H1 (cell line): ENCODE data around the gene DPEP2NB. TPM values are rescaled to one million over a fixed set of nuclear protein-coding genes. Genes with fewer than 3 reads are reported as not detected.
A peak's percentile ranks its signal among the peaks of the same experiment; 100 is the strongest.

ENCODE experiments used
- CTCF ChIA-PET: fragments of 300-600 bp; sonication (Branson Sonifier 250); formaldehyde crosslinking; loops from one replicate; lab custom pipeline; 2021; ENCODE audit not compliant: partially characterized antibody; lab: Charles Lee
- POLR2A ChIA-PET: fragments of 300-600 bp; sonication (Branson Sonifier 250); formaldehyde crosslinking; loops from one replicate; lab custom pipeline; 2021; ENCODE audit warnings: inconsistent platforms; ENCODE audit not compliant: partially characterized antibody; lab: Charles Lee
- DNase-seq, 2 experiments: peaks; one replicate each; pipeline versions ENCODE4 v3.0.0 to v3.0.0-alpha.2; 2010 to 2022; ENCODE audit warnings: low spot score in 2 of 2, low read depth in 1 of 2, mixed read lengths in 1 of 2
- FAIRE-seq: peaks from 2 replicates; lab custom pipeline; 2011; peaks lifted over from hg19 to GRCh38; lab: Jason Lieb, UNC
- H2AFZ ChIP-seq: 2 replicates; pipeline ENCODE4 v1.8.1; 2012; ENCODE audit warnings: low read length, inconsistent platforms
- H2AK5ac ChIP-seq: 2 replicates; pipeline ENCODE4 v1.6.1; 2013; ENCODE audit warnings: low read depth, low read length
- H2BK120ac ChIP-seq: replicated peaks from 2 replicates; pipeline ENCODE3; 2013; ENCODE audit warnings: low read depth, low read length, inconsistent platforms
- H2BK12ac ChIP-seq: 2 replicates; pipeline ENCODE4 v1.6.1; 2013; ENCODE audit warnings: low read depth, low read length
- H2BK15ac ChIP-seq: 2 replicates; pipeline ENCODE4 v1.6.1; 2013; ENCODE audit warnings: low read length
- H2BK20ac ChIP-seq: 2 replicates; pipeline ENCODE4 v1.6.1; 2013; ENCODE audit warnings: low read length
- H2BK5ac ChIP-seq: 2 replicates; pipeline ENCODE4 v1.6.1; 2013; ENCODE audit warnings: low read depth, low read length
- H3K14ac ChIP-seq: 2 replicates; pipeline ENCODE4 v1.6.1; 2013; ENCODE audit warnings: inconsistent platforms; ENCODE audit not compliant: insufficient read length
- H3K18ac ChIP-seq: 2 replicates; pipeline ENCODE4 v1.6.1; 2013; ENCODE audit warnings: low read length; ENCODE audit errors: extremely low read depth
- H3K23ac ChIP-seq: 2 replicates; pipeline ENCODE4 v1.6.1; 2013; ENCODE audit warnings: inconsistent platforms; ENCODE audit not compliant: insufficient read length
- H3K23me2 ChIP-seq: 2 replicates; pipeline ENCODE4 v1.6.1; 2013; ENCODE audit warnings: low read depth, low read length
- H3K27ac ChIP-seq: 2 replicates; pipeline ENCODE4 v1.6.1; 2011; ENCODE audit warnings: low read depth, low read length, inconsistent platforms
- H3K27me3 ChIP-seq, 4 experiments: replicated peaks in 1 of 4; 1 replicate in 1 of 4; 2 replicates in 3 of 4; pipeline versions ENCODE4 v1.6.1 to v1.8.1; 2011 to 2013; ENCODE audit warnings: low read length in 3 of 4, mild to moderate bottlenecking in 3 of 4, inconsistent platforms in 2 of 4, mixed read lengths in 2 of 4, moderate library complexity in 1 of 4; ENCODE audit not compliant: control insufficient read depth in 3 of 4, insufficient read depth in 3 of 4; ENCODE audit errors: extremely low read depth in 1 of 4
- H3K36me3 ChIP-seq, 4 experiments: 2 replicates each; pipeline versions ENCODE4 v1.6.1 to v1.8.1; 2011 to 2013; ENCODE audit warnings: mild to moderate bottlenecking in 4 of 4, low read length in 3 of 4, moderate library complexity in 2 of 4, control low read depth in 1 of 4, inconsistent platforms in 1 of 4; ENCODE audit not compliant: insufficient read depth in 4 of 4, control insufficient read depth in 2 of 4
- H3K4ac ChIP-seq: replicated peaks from 2 replicates; pipeline ENCODE3; 2013; ENCODE audit warnings: low read length, low read depth, mixed read lengths, inconsistent platforms; ENCODE audit not compliant: insufficient read length
- H3K4me1 ChIP-seq, 4 experiments: replicated peaks in 1 of 4; 1 replicate in 1 of 4; 2 replicates in 3 of 4; pipeline versions ENCODE4 v1.6.1 to v1.8.1; 2011 to 2013; ENCODE audit warnings: low read length in 3 of 4, inconsistent platforms in 2 of 4, mixed read lengths in 1 of 4; ENCODE audit not compliant: insufficient read depth in 4 of 4, control insufficient read depth in 3 of 4
- H3K4me2 ChIP-seq, 2 experiments: 2 replicates each; pipeline versions ENCODE4 v1.6.1 to v1.8.1; 2011 to 2013; ENCODE audit warnings: low read depth in 2 of 2, low read length in 2 of 2, control low read depth in 1 of 2, inconsistent platforms in 1 of 2, mild to moderate bottlenecking in 1 of 2; ENCODE audit not compliant: insufficient read depth in 1 of 2
- H3K4me3 ChIP-seq, 4 experiments: fragments of 200-600, 300-600 bp in 1 of 4; sonication (generic), shearing (Covaris generic), sonication (Bioruptor Twin) in 1 of 4; 2 replicates each; pipeline versions ENCODE4 v1.5.1 to v1.8.1; 2011 to 2016; ENCODE audit warnings: low read length in 4 of 4, low read depth in 3 of 4, control low read depth in 2 of 4, inconsistent platforms in 2 of 4, mild to moderate bottlenecking in 2 of 4, mixed read lengths in 1 of 4, moderate library complexity in 1 of 4; ENCODE audit not compliant: insufficient read depth in 2 of 4; ENCODE audit errors: extremely low read depth in 1 of 4
- H3K56ac ChIP-seq: replicated peaks from 2 replicates; pipeline ENCODE3; 2013; ENCODE audit warnings: low read depth, mild to moderate bottlenecking, mixed read lengths, low read length, inconsistent platforms; ENCODE audit not compliant: insufficient read length
- H3K79me1 ChIP-seq: 2 replicates; pipeline ENCODE4 v1.6.1; 2013; ENCODE audit warnings: low read depth, low read length, control low read depth
- H3K79me2 ChIP-seq, 2 experiments: 2 replicates each; pipeline versions ENCODE4 v1.6.1 to v1.8.1; 2012 to 2013; ENCODE audit warnings: low read length in 2 of 2, mild to moderate bottlenecking in 2 of 2, inconsistent platforms in 1 of 2; ENCODE audit not compliant: insufficient read depth in 2 of 2, control insufficient read depth in 1 of 2
- H3K9ac ChIP-seq, 4 experiments: replicated peaks in 1 of 4; 1 replicate in 1 of 4; 2 replicates in 3 of 4; pipeline versions ENCODE4 v1.6.1 to v1.8.1; 2011 to 2013; ENCODE audit warnings: low read depth in 3 of 4, low read length in 3 of 4, control low read depth in 2 of 4, mild to moderate bottlenecking in 2 of 4, moderate library complexity in 2 of 4, inconsistent platforms in 1 of 4; ENCODE audit errors: extremely low read depth in 1 of 4
- H3K9me3 ChIP-seq, 2 experiments: 2 replicates each; pipeline versions ENCODE4 v1.6.1 to v1.8.1; 2012 to 2013; ENCODE audit warnings: mild to moderate bottlenecking in 2 of 2, moderate library complexity in 2 of 2, control low read depth in 1 of 2, inconsistent platforms in 1 of 2, low read depth in 1 of 2, low read length in 1 of 2, mixed read lengths in 1 of 2; ENCODE audit not compliant: insufficient read depth in 2 of 2
- H4K20me1 ChIP-seq, 2 experiments: replicated peaks in 1 of 2; 2 replicates each; pipeline versions ENCODE3 to v1.8.1; 2011 to 2013; ENCODE audit warnings: inconsistent platforms in 2 of 2, low read length in 2 of 2, mild to moderate bottlenecking in 1 of 2; ENCODE audit not compliant: insufficient read depth in 2 of 2, control insufficient read depth in 1 of 2
- H4K5ac ChIP-seq: 2 replicates; pipeline ENCODE4 v1.6.1; 2013; ENCODE audit warnings: low read length, low read depth, mixed read lengths, inconsistent platforms; ENCODE audit not compliant: insufficient read length
- H4K8ac ChIP-seq: 2 replicates; pipeline ENCODE4 v1.8.0; 2013; ENCODE audit warnings: mild to moderate bottlenecking, moderate library complexity, low read length, inconsistent platforms; ENCODE audit not compliant: insufficient read depth; ENCODE audit errors: extremely low read depth
- H4K91ac ChIP-seq: replicated peaks from 2 replicates; pipeline ENCODE3; 2013; ENCODE audit warnings: low read length, mixed read lengths, inconsistent platforms; ENCODE audit not compliant: insufficient read length
- POLR2A ChIP-seq, 2 experiments: IDR thresholded peaks; 1 replicate in 1 of 2; 2 replicates in 1 of 2; pipeline ENCODE4 v1.6.1; 2011; ENCODE audit warnings: low read depth in 2 of 2, low read length in 2 of 2, mild to moderate bottlenecking in 2 of 2; ENCODE audit errors: control extremely low read depth in 1 of 2
- SAP30 ChIP-seq: fragments of 300-600 bp; sonication (generic); IDR thresholded peaks from 2 replicates; pipeline ENCODE4 v1.7.1; 2012; ENCODE audit warnings: low read length, moderate library complexity, mild to moderate bottlenecking, inconsistent platforms; ENCODE audit not compliant: insufficient read depth, insufficient replicate concordance
- YY1 ChIP-seq: IDR thresholded peaks from 2 replicates; pipeline ENCODE4 v1.6.1; 2011; ENCODE audit warnings: low read depth, mild to moderate bottlenecking, low read length
- WGBS, 2 experiments: shearing (Covaris generic) in 1 of 2; methylation state at CpG; one replicate each; pipeline versions ENCODE4 v1.1.6 to v1.1.7; 2013 to 2015; ENCODE audit warnings: low lambda C conversion rate in 2 of 2, mixed read lengths in 2 of 2, inconsistent platforms in 1 of 2, low coverage in 1 of 2, missing lambda C conversion rate in 1 of 2; ENCODE audit not compliant: insufficient replicate concordance in 2 of 2, insufficient coverage in 1 of 2, insufficient read length in 1 of 2; ENCODE audit errors: extremely low coverage in 1 of 2, missing lambda C conversion rate in 1 of 2; 5-methylcytosine and 5-hydroxymethylcytosine counted together
- polyA plus RNA-seq, 7 experiments: library from polyadenylated mRNA; depleted of rRNA in 3 of 7; stranded (reverse) in 5 of 7; unstranded in 2 of 7; fragments of >200 nt in 5 of 7; fragments of 200-250 nt in 2 of 7; gene quantifications; 1 replicate in 5 of 7; 2 replicates in 1 of 7; 4 replicates in 1 of 7; pipeline versions ENCODE4 v1.2.1 to v1.2.3, GENCODE V29; 2011 to 2013; ENCODE audit warnings: missing spikeins in 2 of 7, mixed read lengths in 2 of 7
- total RNA-seq: library from RNA; stranded (reverse); fragmentation: NEBNext Ultra II Directional; extraction: Animal tissue kit (Norgen Biotek cat#: 25700); gene quantifications from 2 replicates; pipeline ENCODE4 v1.2.1, GENCODE V29; 2021

Gene DPEP2NB
- total and polyA plus RNA-seq, 2 of the 8 experiments (the other 6 are each of a cell fraction or from before 2014, with no cell fraction given): not detected

DNA sequence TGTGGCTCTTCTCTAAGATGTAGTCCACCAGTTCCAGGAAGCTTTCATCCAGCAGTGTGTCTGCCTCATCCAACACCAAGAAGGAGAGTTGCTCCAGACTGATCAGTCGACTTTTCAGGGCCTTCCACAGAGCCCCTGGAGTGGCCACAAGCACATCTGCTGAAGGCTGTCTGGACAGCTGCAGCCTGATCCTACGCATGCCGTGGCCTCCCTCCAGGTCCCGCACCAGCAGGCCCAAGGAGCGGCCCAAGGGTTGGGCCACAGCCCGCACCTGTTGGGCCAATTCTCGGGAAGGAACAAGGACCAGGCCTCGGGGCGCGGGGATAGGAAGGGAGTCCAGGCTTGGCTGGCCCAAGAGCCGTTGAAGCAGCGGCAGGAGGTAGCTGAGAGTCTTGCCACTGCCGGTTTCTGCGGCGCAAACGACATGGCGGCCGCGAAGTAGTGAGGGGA lies 6.6 kb upstream of the DPEP2NB start:
- Histone ChIP-seq H3K4me3 (peak overlapping the region; percentile 89 to 99 (median 96)), H3K9me3 (no peaks in the 10 kb centered on the region), H3K14ac (no peak overlapping the region), H2BK20ac (no peak overlapping the region), H4K5ac (peak overlapping the region; percentile 64), H3K27me3 (no peaks in the 10 kb centered on the region), H2AK5ac (0 out of 2 replicates have a peak overlapping the region, but pooled peaks have one; percentile 19), H2AFZ (peak overlapping the region; percentile 61; the same call in 1 of the 2 replicates), H3K23me2 (peaks cover 12% of the 10 kb centered on the region), H3K36me3 (peaks cover 0 to 8% (median 1%) of the 10 kb centered on the region in 4 experiments; a peak in 4 of 8 replicates), H2BK15ac (no peak overlapping the region), H3K79me2 (peaks cover 0 to 27% of the 10 kb centered on the region in 2 experiments; a peak in 2 of 4 replicates), H2BK5ac (peak overlapping the region; percentile 97), H4K20me1 (peaks cover 0 to 3% of the 10 kb centered on the region in 2 experiments), H3K4me2 (peak overlapping the region; percentile 72 to 94), H3K23ac (no peak overlapping the region), H4K91ac (no peak overlapping the region), H3K4ac (no peak overlapping the region), H3K27ac (peak overlapping the region; percentile 97), H3K79me1 (peaks cover 6% of the 10 kb centered on the region), H2BK120ac (no peak overlapping the region), H3K9ac (peak overlapping the region; percentile 96 to 98 (median 97)), H3K4me1 (peaks cover 0 to 8% (median 5%) of the 10 kb centered on the region in 4 experiments; a peak in 5 of 7 replicates), H3K56ac (no peak overlapping the region), H3K18ac (peak overlapping the region; percentile 90), H4K8ac (peak overlapping the region; percentile 100; the same call in 1 of the 2 replicates), H2BK12ac (peak overlapping the region; percentile 60; the same call in 1 of the 2 replicates)
- no peak for DNase-seq
- CTCF ChIA-PET: interaction anchor here (0.6 to 3.2 kb wide), 12 partner anchors 11 to 218 kb away, joined by 3 to 18 read pairs (median 3); partner anchors contain the start of gene DPEP2
- FAIRE-seq: no peak
- WGBS, 2 experiments: 21% methylated on average over 19 of the region's 19 CpGs; no CpG with 5 or more reads in 1 of the 2 experiments
- POLR2A ChIA-PET: interaction anchor here (0.6 to 4.1 kb wide), 26 partner anchors 9 to 702 kb away, joined by 3 to 28 read pairs (median 4); partner anchors contain the start of genes ACD, DPEP2, NFATC3 and RANBP10
- TF ChIP-seq YY1: peak; percentile 41; the same call in 1 of the 2 replicates
- peak in 1 of 2 experiments; percentile 46; a peak in 1 of 3 replicates for TF ChIP-seq POLR2A (IDR thresholded peaks at IDR 0.05; ENCODE audit: control extremely low read depth in 1 of 2, low read depth in 2 of 2, low read length in 2 of 2)
- TF ChIP-seq SAP30: no peak
